ENCODE measurements around the gene CYP46A1.

GRCh38 chr14:99654235-99654985 lies 29.7 kb upstream of the CYP46A1 start:
- TF ChIP-seq CTCF (IDR thresholded peaks at IDR 0.05; ENCODE audit: poor library complexity): no peak
- no peak for TF ChIP-seq EZH2 (IDR thresholded peaks at IDR 0.05; ENCODE audit: borderline replicate concordance)
- no peak for TF ChIP-seq EZH2phosphoT487 (IDR thresholded peaks at IDR 0.05; ENCODE audit: low read depth, severe bottlenecking, unreplicated experiment)

Measured in hepatocyte (in vitro differentiated cells).